Measurements from ENCODE around the gene ELL2. TPM values are rescaled to one million over a fixed set of nuclear protein-coding genes. Genes with fewer than 3 reads are reported as not detected.

The ELL2 gene
- polyA plus RNA-seq, 1 of the 3 experiments (the other 2 are of a cell fraction) = 18.4 TPM

- ChIA-PET CTCF (interaction anchor here (1.0 to 3.1 kb wide), 6 partner anchors 9 to 174 kb away, joined by 3 to 17 read pairs (median 4); no protein-coding TSS in a partner anchor), POLR2A (no interaction called here)
- H3K27me3 ChIP-seq (ENCODE audit: insufficient read depth) = no peaks in the 10 kb centered on the region
- TF ChIP-seq MAX (IDR thresholded peaks at IDR 0.05; ENCODE audit: low read depth) (no peak), NRF1 (IDR thresholded peaks at IDR 0.05; ENCODE audit: low read depth, low read length) (no peak), USF2 (IDR thresholded peaks at IDR 0.05; ENCODE audit: borderline replicate concordance, low read depth, low read length) (no peak), GABPA (IDR thresholded peaks at IDR 0.05; ENCODE audit: low read depth) (no peak), MXI1 (IDR thresholded peaks at IDR 0.05; ENCODE audit: low read depth, low read length) (no peak)
- H3K79me2 ChIP-seq (ENCODE audit: insufficient read depth) = no peaks in the 10 kb centered on the region
- no peak for DNase-seq
- H3K4me3 ChIP-seq (ENCODE audit: low read depth in 2 of 2, low read length in 1 of 2) = no peak overlapping the region
- no peaks in the 10 kb centered on the region for H3K9me2 ChIP-seq
- no peak overlapping the region for H2AFZ ChIP-seq (ENCODE audit: low read depth)
- 86% methylated on average over 1 of the region's 1 CpG for WGBS (ENCODE audit: low lambda C conversion rate)
- no peaks in the 10 kb centered on the region for H3F3A ChIP-seq (replicated peaks; ENCODE audit: insufficient read depth)
- no peak overlapping the region for H3K4me2 ChIP-seq
- H4K20me1 ChIP-seq (ENCODE audit: insufficient read depth) = no peaks in the 10 kb centered on the region
- H3K27ac ChIP-seq (ENCODE audit: low read depth in 2 of 2, low read length in 1 of 2) = no peak overlapping the region
- H3K9me3 ChIP-seq = no peaks in the 10 kb centered on the region
- no peaks in the 10 kb centered on the region for H3K36me3 ChIP-seq (replicated peaks in 1 of 2; ENCODE audit: control insufficient read depth in 1 of 2, insufficient read depth in 2 of 2, low read length in 1 of 2)
- no peak overlapping the region for H3K9ac ChIP-seq
- peaks cover 0 to 9% of the 10 kb centered on the region in 2 experiments; a peak in 1 of 4 replicates for H3K4me1 ChIP-seq (ENCODE audit: control insufficient read depth in 1 of 2, insufficient read depth in 2 of 2, low read depth in 1 of 2, low read length in 1 of 2)
Observed at GRCh38 chr5:95838556-95838955, 123.1 kb downstream of the ELL2 start.

- 98% methylated on average over 7 of the region's 8 CpGs for WGBS (ENCODE audit: low lambda C conversion rate)
Observed at GRCh38 chr5:95838001-95838520, 123.6 kb downstream of the ELL2 start.

More at GRCh38 chr5:95838001-95838520, 123.6 kb downstream of the ELL2 start:
- Histone ChIP-seq H3K27ac (ENCODE audit: low read depth in 2 of 2, low read length in 1 of 2) (no peak overlapping the region), H3F3A (replicated peaks; ENCODE audit: insufficient read depth) (no peaks in the 10 kb centered on the region), H3K9me2 (no peaks in the 10 kb centered on the region), H3K79me2 (ENCODE audit: insufficient read depth) (no peaks in the 10 kb centered on the region), H2AFZ (ENCODE audit: low read depth) (no peak overlapping the region), H4K20me1 (ENCODE audit: insufficient read depth) (no peaks in the 10 kb centered on the region), H3K9ac (no peak overlapping the region), H3K4me2 (no peak overlapping the region), H3K27me3 (ENCODE audit: insufficient read depth) (no peaks in the 10 kb centered on the region), H3K36me3 (replicated peaks in 1 of 2; ENCODE audit: control insufficient read depth in 1 of 2, insufficient read depth in 2 of 2, low read length in 1 of 2) (no peaks in the 10 kb centered on the region), H3K4me1 (ENCODE audit: control insufficient read depth in 1 of 2, insufficient read depth in 2 of 2, low read depth in 1 of 2, low read length in 1 of 2) (peaks cover 0 to 9% of the 10 kb centered on the region in 2 experiments; a peak in 1 of 4 replicates), H3K4me3 (ENCODE audit: low read depth in 2 of 2, low read length in 1 of 2) (no peak overlapping the region), H3K9me3 (no peaks in the 10 kb centered on the region)
- POLR2A ChIA-PET = no interaction called here
- CTCF ChIA-PET = interaction anchor here (1.0 to 3.1 kb wide), 4 partner anchors 9 to 174 kb away, joined by 3 to 17 read pairs (median 6); no protein-coding TSS in a partner anchor
- no peak for DNase-seq
- TF ChIP-seq FOXJ3 (CRISPR knock-in tag; IDR thresholded peaks at IDR 0.05) = no peak
- TF ChIP-seq RAD21 (IDR thresholded peaks at IDR 0.05; ENCODE audit: low read length) = no peak
- no peak for TF ChIP-seq TEAD4 (IDR thresholded peaks at IDR 0.05; ENCODE audit: borderline replicate concordance, insufficient read depth)
- TF ChIP-seq MXI1 (IDR thresholded peaks at IDR 0.05; ENCODE audit: low read depth, low read length) = no peak
- no peak for TF ChIP-seq MEF2A (IDR thresholded peaks at IDR 0.05; ENCODE audit: borderline replicate concordance, low read depth)
- TF ChIP-seq FOXM1 (IDR thresholded peaks at IDR 0.05; ENCODE audit: low read depth) = no peak
- TF ChIP-seq GABPA (IDR thresholded peaks at IDR 0.05; ENCODE audit: low read depth) = no peak
- no peak for TF ChIP-seq REST (IDR thresholded peaks at IDR 0.05; ENCODE audit: low read depth, low read length)
- no peak for TF ChIP-seq TAF1 (IDR thresholded peaks at IDR 0.05; ENCODE audit: borderline replicate concordance, low read depth, low read length)
- no peak for TF ChIP-seq NFIC (IDR thresholded peaks at IDR 0.05; ENCODE audit: borderline replicate concordance)
- no peak for TF ChIP-seq IRF3 (IDR thresholded peaks at IDR 0.05; ENCODE audit: low read depth, low read length)
- TF ChIP-seq RCOR1 (IDR thresholded peaks at IDR 0.05; ENCODE audit: low read length) = no peak
- TF ChIP-seq TCF12 (IDR thresholded peaks at IDR 0.05) = no peak
- TF ChIP-seq POLR2AphosphoS5 (IDR thresholded peaks at IDR 0.05; ENCODE audit: low read depth, low read length) = no peak

Measured in SK-N-SH (cell line).